MCF 10A (cell line): ENCODE measurements around the gene FTH1. TPM values are rescaled to one million over a fixed set of nuclear protein-coding genes. Genes with fewer than 3 reads are reported as not detected.

ENCODE experiments used
- BruUV-seq: library from RNA; stranded (reverse); fragments of 400-500 nt; replicated peaks from 2 replicates; lab custom pipeline; 2021; lab: Mats Ljungman, UMichigan
- CTCF ChIA-PET: fragments of 300-600 bp; sonication (Branson Sonifier 250); formaldehyde crosslinking; extraction: SDS; loops from one replicate; lab custom pipeline; 2021; ENCODE audit warnings: antibody characterized with exemption, inconsistent platforms; lab: Yijun Ruan, JAX
- POLR2A ChIA-PET: fragments of 300-600, 350-650 bp; sonication (Branson Sonifier 250); formaldehyde crosslinking; extraction: SDS; loops from one replicate; lab custom pipeline; 2020; ENCODE audit warnings: antibody characterized with exemption, inconsistent platforms; lab: Yijun Ruan, JAX
- DNase-seq: peaks from one replicate; pipeline ENCODE4 v3.0.0-alpha.2; 2018; ENCODE audit not compliant: unreplicated experiment
- H3K27ac Mint-ChIP-seq: one replicate; pipeline ENCODE4 v1.8.0; 2022; ENCODE audit warnings: mild to moderate bottlenecking, low read depth, mixed read lengths; ENCODE audit not compliant: unreplicated experiment
- H3K27me3 Mint-ChIP-seq: one replicate; pipeline ENCODE4 v1.8.0; 2022; ENCODE audit warnings: mixed read lengths; ENCODE audit not compliant: insufficient read depth, unreplicated experiment
- H3K36me3 Mint-ChIP-seq: one replicate; pipeline ENCODE4 v1.8.0; 2022; ENCODE audit warnings: mild to moderate bottlenecking, moderate library complexity, mixed read lengths; ENCODE audit not compliant: insufficient read depth, unreplicated experiment
- H3K4me1 Mint-ChIP-seq: one replicate; pipeline ENCODE4 v1.8.0; 2022; ENCODE audit warnings: mixed read lengths; ENCODE audit not compliant: insufficient read depth, unreplicated experiment
- H3K4me3 Mint-ChIP-seq: one replicate; pipeline ENCODE4 v1.8.0; 2022; ENCODE audit warnings: mild to moderate bottlenecking, moderate library complexity, mixed read lengths; ENCODE audit not compliant: unreplicated experiment
- H3K9me3 Mint-ChIP-seq: one replicate; pipeline ENCODE4 v1.8.0; 2022; ENCODE audit warnings: mixed read lengths; ENCODE audit not compliant: unreplicated experiment
- intact Hi-C: fragments of 100-400 bp; cut with micrococcal nuclease; formaldehyde crosslinking; loops from 2 replicates; pipeline ENCODE4 v1.14.1; 2022
- total RNA-seq: library from RNA; stranded (reverse); gene quantifications from 2 replicates; pipeline ENCODE4 v1.2.3, GENCODE V29; 2022
- TF ChIP-seq, protein P1 (sequence below): fragments of 200-600 bp; IDR thresholded peaks from one replicate; pipeline ENCODE4 v1.8.0; 2022; ENCODE audit warnings: antibody characterized with exemption, mild to moderate bottlenecking; ENCODE audit not compliant: unreplicated experiment

Gene FTH1
- total RNA-seq, 1 experiment from 2014 or later, result 8,367 TPM

GRCh38 chr11:61972672-61973475, 5.4 kb upstream of the FTH1 start:
- TF ChIP-seq, protein P1, sequence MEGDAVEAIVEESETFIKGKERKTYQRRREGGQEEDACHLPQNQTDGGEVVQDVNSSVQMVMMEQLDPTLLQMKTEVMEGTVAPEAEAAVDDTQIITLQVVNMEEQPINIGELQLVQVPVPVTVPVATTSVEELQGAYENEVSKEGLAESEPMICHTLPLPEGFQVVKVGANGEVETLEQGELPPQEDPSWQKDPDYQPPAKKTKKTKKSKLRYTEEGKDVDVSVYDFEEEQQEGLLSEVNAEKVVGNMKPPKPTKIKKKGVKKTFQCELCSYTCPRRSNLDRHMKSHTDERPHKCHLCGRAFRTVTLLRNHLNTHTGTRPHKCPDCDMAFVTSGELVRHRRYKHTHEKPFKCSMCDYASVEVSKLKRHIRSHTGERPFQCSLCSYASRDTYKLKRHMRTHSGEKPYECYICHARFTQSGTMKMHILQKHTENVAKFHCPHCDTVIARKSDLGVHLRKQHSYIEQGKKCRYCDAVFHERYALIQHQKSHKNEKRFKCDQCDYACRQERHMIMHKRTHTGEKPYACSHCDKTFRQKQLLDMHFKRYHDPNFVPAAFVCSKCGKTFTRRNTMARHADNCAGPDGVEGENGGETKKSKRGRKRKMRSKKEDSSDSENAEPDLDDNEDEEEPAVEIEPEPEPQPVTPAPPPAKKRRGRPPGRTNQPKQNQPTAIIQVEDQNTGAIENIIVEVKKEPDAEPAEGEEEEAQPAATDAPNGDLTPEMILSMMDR, result no peak
- CTCF ChIA-PET, result interaction anchor here (0.6 to 1.4 kb wide), 11 partner anchors 25 to 81 kb away, joined by 3 to 5 read pairs (median 3); no protein-coding TSS in a partner anchor
- Mint-ChIP-seq H3K4me1 (peaks cover 64% of the 10 kb centered on the region), H3K4me3 (peak overlapping the region; percentile 57), H3K36me3 (peaks cover 7% of the 10 kb centered on the region), H3K9me3 (no peaks in the 10 kb centered on the region), H3K27ac (peak overlapping the region; percentile 97), H3K27me3 (no peaks in the 10 kb centered on the region)
- POLR2A ChIA-PET, result interaction anchor here (0.5 to 27.4 kb wide), 15 partner anchors 11 to 618 kb away, joined by 3 to 1703 read pairs (median 5); partner anchors contain the start of genes AHNAK, BEST1, FADS3 and INCENP
- intact Hi-C loops, result loop anchor here (1.0 kb wide), 1 partner anchor 52 kb away; no protein-coding TSS in a partner anchor
- DNase-seq, result peak; percentile 96
- BruUV-seq, result TSS peak; percentile 18

- TSS peak; percentile 75 for BruUV-seq
- no peak for DNase-seq
- intact Hi-C loops, result loop anchor here (1.0 kb wide), 1 partner anchor 53 kb away; no protein-coding TSS in a partner anchor
- no peaks in the 10 kb centered on the region for H3K9me3 Mint-ChIP-seq
- peak overlapping the region; percentile 97 for H3K27ac Mint-ChIP-seq
- H3K36me3 Mint-ChIP-seq, result peaks cover 11% of the 10 kb centered on the region
- POLR2A ChIA-PET, result interaction anchor here (0.5 to 27.4 kb wide), 18 partner anchors 10 to 619 kb away, joined by 3 to 1703 read pairs (median 5); partner anchors contain the start of genes AHNAK, BEST1, FADS3 and INCENP
- H3K4me3 Mint-ChIP-seq, result peak overlapping the region; percentile 57
- CTCF ChIA-PET, result interaction anchor here (0.6 to 1.4 kb wide), 9 partner anchors 48 to 78 kb away, joined by 3 to 5 read pairs (median 3); no protein-coding TSS in a partner anchor
- H3K27me3 Mint-ChIP-seq, result no peaks in the 10 kb centered on the region
- TF ChIP-seq, protein P1, result no peak
- H3K4me1 Mint-ChIP-seq, result peaks cover 64% of the 10 kb centered on the region
Observed at GRCh38 chr11:61972112-61972671, 4.8 kb upstream of the FTH1 start.

DNA sequence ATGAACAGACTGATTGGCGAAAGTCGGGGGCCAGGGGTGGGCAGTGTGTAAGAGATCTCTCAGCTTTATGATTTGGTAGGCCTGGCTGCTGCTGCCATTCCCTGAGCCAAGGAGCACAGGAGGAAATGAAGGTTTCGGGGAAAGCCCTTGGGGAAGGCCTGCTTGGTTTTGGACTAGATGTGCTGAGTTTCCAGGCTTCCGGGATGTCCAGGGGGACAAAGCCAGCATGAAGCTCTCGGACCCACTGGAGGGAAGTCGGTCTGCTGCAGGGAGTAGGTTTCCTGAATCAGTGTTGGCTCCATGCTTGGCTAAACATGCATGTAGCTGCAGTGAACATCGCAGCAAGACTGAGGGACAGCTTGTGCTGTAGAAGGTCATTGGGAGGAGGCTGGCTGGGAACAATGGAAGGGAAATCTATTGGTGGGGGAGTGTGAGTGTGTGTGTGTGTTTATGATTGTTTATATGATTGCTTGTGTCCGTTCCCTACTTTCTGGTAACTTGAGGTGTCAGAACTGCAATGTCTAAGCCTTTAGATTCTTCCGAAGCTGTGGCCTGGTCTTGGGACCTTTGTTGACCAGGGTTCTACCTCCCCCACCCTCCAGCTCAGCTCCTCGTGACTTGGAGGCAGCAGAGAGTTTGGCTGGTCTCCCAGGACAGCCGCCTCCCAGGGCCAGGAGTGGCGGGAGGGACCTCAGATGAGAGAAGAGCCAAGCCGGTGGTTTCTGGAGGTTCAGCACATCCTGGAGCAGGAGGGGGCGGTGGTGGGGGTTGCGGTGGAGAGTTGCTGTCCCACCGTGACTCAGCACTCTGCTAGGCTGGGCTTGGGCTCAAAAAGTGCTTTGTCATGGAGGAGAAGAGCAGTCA, 4.0 kb upstream of the FTH1 start:
- CTCF ChIA-PET, result interaction anchor here (0.6 to 2.8 kb wide), 8 partner anchors 23 to 686 kb away, joined by 3 to 13 read pairs (median 4); no protein-coding TSS in a partner anchor

More for the DNA sequence above, 4.0 kb upstream of the FTH1 start:
- BruUV-seq, result no TSS peak
- intact Hi-C loops, result loop anchor here (1.0 to 2.0 kb wide), 2 partner anchors 41 to 54 kb away; no protein-coding TSS in a partner anchor
- TF ChIP-seq, protein P1, result no peak
- Mint-ChIP-seq H3K36me3 (peaks cover 18% of the 10 kb centered on the region), H3K27me3 (no peaks in the 10 kb centered on the region), H3K4me1 (peaks cover 64% of the 10 kb centered on the region), H3K4me3 (peak overlapping the region; percentile 57), H3K9me3 (no peaks in the 10 kb centered on the region), H3K27ac (peak overlapping the region; percentile 97)
- peak; percentile 98 for DNase-seq
- POLR2A ChIA-PET, result interaction anchor here (0.5 to 27.4 kb wide), 17 partner anchors 10 to 1066 kb away, joined by 3 to 1703 read pairs (median 5); partner anchors contain the start of genes AHNAK and BEST1
